Panc1 (cell line): ENCODE results near the gene PTPN1.

Source experiments
- CTCF ChIP-seq: fragments of 450-650 bp; IDR thresholded peaks from 2 replicates; pipeline ENCODE4 v1.5.1; 2017; ENCODE audit warnings: mild to moderate bottlenecking
- REST ChIP-seq, 2 experiments: IDR thresholded peaks; 2 replicates each; pipeline ENCODE4 v1.6.1; 2011 to 2012; ENCODE audit warnings: low read depth in 2 of 2, control low read depth in 1 of 2, low read length in 1 of 2, mild to moderate bottlenecking in 1 of 2, moderate library complexity in 1 of 2; ENCODE audit not compliant: insufficient read depth in 1 of 2

GRCh38 chr20:50607436-50607835, 97.3 kb downstream of the PTPN1 start:
- TF ChIP-seq CTCF = no peak
- TF ChIP-seq REST (IDR thresholded peaks at IDR 0.05; ENCODE audit: insufficient read depth in 1 of 2, low read depth in 2 of 2, low read length in 1 of 2) = no peak
